GM19395 (cell line): ENCODE results near the gene TMEFF2.
A peak's percentile ranks its signal among the peaks of the same experiment; 100 is the strongest.

ENCODE experiments used
- ATAC-seq: cut with Tn5 transposase; IDR thresholded peaks from one replicate; pipeline ENCODE4 v1.9.1; 2021; ENCODE audit warnings: mild to moderate bottlenecking, moderate library complexity; ENCODE audit not compliant: unreplicated experiment

Gene TMEFF2

DNA sequence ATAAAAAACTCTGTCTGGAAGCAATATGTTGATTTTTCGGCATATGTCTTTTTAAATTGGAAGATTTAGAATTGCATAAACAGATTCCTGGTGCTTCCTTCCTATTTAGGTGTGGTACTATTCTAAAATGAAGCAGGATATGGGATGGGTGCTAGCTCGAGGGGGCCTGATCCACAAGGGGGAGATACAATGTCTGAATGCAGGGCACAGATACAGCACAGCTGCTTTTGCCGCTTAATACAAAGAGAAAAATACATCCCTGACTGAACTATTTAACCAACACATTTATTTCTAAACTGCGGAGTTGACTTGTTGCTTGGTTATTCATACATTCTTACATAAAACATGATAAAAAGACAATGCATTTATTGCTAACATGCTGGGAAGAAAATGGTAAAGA lies 169.1 kb downstream of the TMEFF2 start:
- ATAC-seq, result no peak

DNA sequence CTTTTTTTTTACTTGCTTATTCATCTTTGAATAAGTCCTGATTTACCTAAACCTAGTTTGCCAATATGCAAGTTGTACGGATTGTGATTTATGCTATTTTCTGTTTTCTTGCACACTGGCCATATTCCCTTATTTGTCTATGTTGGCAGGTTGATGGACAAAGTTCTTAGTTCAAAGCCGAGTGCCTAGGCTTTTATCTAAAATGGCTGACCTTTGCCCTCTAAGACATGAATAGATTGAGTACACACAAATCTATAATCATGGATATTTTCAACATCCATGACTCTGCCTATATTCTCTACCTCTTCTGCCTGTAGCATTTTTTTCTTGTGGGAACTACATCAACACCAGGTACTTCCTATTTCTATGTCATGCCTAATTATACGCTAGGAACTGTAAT lies 171.7 kb downstream of the TMEFF2 start:
- ATAC-seq, result no peak

DNA sequence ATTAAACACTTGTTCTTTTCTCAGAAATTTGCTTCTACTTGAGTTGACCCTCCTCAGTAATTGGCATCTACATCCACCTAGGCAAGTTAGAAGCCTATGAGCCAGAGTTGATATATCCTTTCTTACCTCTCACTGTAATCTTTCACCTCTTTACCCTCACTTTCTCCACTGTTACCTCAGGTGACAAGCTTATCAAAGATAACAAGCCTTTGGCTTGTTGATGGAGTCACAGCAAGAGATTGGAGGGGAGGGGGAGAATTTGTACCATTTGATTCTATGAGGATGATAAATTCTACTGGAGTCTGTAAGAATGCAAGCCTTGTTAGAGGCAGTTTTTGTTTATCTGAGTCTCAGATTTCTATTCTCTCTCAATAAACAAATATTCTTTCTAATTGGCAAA lies 176.9 kb downstream of the TMEFF2 start:
- no peak for ATAC-seq

DNA sequence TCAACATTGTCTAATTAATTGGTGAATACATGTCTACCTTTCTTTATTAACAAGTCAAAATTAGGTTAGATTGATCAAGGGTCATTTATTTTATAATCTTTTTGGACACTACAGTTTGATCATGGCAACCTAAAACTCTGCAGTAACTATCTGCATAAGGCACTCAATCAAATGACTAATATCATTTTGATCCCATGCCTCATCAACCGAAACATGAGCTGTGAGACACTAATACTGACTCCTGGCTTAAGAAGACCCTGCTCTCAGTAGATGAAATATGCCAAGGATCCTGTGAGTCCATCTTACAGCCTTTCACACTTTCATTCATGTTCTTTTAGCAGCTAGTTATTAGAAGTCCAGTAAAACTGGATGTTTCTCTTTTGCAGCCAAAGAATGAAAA lies 178.5 kb downstream of the TMEFF2 start:
- no peak for ATAC-seq

DNA sequence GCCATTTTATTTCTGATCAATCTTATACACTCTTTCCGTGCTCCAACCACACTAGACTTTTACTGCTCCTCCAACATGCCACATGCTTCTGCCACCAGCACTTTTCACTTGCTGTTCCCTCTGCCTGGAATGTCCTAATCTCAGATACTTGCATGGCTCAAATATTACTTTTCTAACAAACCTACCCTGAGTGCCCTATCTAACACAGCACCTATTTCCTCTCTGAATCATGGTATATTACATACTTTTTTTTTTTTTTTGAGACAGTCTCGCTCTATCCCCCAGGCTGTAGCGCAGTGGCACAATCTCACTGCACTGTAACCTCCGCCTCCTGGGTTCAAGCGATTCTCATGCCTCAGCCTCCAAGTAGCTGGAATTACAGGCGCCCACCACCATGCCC lies 181.5 kb downstream of the TMEFF2 start:
- ATAC-seq, result no peak

DNA sequence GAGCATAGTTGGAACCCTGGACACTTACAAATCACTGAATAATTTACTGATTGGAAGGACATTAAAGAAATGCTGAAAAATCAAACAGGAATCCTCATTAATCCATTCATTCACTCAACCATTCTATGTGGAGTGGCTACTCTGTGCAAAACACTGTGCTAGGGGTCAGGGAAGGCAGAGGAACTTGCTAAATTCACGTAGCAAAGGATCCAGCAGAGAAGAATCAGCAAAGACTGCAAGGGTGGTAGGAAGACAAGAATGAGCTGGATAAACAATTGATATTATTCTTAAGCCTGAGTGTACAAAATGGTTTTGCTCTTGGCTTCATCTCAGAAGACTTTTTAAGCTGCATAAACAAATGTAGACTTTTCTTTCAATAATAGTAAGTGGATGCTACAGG lies 183.5 kb downstream of the TMEFF2 start:
- ATAC-seq, result no peak

DNA sequence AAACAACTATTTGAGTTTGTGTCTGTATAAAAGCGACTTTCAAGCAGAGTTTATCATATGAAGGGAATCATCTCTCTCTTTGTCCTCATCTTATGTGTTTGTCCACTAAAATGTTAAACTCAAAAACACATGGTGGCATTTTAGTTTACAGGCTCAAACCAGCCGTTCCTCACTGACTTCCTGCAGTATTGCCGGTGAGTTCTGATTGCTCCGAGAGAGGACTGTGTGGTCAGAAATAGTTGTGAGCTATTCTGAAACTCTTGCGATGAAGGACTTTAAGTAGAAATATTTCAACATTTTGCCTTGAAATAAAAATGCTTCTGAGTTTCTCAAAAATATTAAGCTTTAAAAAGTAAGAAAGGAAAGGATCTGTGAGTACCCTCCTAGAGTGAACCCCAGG lies 184.7 kb downstream of the TMEFF2 start:
- ATAC-seq, result no peak

DNA sequence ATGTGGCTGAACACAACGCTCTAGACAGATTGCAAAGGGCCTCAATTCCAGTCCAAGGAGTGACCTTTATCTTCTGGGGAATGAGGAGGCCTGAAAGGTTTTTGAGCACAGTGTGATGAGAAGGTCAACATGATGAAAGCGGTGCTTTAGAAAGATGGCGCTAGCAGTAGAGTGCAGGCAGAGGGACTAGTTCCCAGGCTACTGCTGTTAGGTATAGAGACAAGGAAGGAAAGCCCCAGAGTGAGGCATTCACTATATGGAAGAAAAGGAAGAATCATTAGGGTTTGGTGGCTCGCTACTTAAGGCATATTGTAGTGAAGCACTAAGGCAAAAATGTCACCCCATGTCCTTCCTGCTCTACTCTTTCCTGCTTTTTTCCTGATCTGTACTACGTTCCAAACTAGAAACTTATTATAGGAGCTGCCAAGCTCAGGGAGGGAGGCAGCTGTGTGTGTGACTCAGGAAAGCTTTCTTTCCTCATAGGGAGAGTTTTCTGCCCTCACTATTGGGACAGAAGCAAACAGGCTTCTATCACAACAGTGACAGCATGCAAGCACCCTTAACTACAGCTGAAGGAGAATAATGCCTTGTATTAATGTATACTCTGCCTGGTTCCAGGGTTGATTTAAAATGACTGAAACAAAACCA lies 187.0 kb downstream of the TMEFF2 start:
- no peak for ATAC-seq

DNA sequence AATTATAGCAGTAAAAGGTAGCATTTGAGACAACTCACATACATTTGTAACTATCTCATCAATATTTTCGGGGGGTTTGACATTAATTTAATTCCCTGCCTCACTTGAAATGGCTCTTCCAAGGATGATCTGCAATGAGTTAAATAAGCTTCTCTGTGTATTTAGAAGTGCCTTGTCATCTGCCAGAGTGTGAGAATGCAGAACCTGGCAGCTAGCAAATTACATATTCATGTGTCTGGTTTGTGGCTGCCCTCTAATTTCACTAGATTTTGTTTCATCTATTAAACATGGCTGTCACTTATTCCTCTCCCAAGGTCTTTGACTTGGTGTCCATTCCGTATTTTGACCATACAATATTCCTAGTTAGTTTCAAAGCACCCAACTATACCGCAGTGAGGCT lies 189.5 kb downstream of the TMEFF2 start:
- no peak for ATAC-seq

DNA sequence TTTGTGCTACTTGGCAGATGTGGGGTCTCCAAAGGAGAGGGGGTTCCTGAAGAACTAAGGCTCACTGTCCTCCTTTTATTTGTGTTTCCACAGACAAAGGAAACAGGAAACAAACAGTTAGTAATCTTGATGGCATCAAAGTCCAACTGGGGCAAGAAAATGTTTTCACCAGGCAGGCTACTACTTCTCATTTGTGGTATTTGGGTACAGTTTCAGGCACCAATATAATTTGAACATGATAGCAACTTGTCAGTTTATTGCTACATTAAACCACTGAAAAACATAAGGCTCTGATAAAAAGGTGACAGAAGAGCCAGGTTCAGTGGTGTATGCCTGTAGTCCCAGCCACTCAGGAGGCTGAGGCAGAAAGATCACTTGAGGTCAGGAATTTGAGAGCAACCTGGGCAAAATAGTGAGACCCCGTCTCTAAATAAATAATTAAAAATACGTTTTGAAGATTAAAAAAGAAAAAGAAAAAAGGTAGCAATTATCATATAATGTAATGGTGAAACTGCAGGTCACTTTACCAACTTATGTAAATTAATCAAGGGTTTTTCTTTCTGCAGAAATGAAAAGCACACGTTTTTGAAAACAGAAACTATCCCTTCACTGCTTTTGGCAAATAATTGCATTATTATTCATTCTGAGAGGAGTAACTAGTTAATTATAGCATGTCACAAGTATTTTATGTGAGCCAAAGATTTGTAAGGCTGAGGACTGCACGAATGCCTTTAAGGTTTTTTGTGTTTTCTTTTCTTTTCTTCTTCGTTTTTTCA lies 190.4 kb downstream of the TMEFF2 start:
- peak; percentile 65 for ATAC-seq

DNA sequence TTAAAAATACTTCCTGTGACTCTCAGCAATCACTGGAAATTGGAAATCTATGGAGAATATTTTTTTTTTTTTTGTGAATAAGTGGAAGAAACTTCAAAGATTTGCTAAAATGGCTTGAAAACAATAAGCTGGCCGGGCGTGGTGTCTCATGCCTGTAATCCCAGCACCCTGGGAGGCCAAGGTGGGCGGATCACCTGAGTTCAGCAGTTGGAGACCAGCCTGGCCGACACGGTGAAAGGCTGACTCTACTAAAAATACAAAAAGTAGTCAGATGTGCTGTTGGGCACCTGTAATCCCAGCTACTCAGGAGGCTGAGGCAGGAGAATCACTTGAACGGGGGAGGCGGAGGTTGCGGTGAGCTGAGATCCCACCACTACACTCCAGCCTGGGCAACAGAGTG lies 192.3 kb downstream of the TMEFF2 start:
- no peak for ATAC-seq

DNA sequence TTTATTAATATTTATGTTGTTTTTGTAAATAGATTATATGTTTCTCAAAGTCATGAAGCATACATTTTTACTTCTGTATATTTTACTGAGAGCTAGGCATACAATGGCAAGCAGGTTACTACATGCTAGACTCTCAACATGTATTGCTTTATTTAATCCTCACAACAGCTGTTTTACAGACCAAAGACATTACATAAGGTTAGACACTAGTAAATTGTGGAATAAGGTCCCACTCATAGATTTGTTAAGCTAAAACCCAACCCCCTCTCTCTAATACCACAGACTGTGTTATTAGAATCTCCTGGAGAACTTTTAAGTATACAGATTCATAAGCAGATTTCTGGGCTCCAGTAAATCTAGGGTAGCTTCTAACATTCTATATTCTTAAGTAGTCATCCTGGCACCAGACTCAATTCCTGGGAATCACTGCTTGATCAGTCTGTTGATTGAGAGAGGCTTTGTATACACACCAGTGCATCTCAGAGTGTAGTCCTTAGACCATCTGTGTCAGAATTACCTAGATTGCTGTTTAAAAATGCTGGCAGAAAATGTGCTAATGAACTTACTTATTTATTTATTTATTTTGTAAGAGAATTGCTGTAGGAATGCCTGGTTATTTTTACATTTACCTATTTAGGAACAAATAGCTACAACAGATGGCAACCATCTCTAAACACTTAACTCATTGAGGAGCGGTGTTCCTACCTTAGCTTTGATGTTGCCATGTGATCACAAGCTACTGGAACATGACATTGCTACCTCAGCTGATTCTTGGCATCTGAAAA lies 194.3 kb downstream of the TMEFF2 start:
- no peak for ATAC-seq

DNA sequence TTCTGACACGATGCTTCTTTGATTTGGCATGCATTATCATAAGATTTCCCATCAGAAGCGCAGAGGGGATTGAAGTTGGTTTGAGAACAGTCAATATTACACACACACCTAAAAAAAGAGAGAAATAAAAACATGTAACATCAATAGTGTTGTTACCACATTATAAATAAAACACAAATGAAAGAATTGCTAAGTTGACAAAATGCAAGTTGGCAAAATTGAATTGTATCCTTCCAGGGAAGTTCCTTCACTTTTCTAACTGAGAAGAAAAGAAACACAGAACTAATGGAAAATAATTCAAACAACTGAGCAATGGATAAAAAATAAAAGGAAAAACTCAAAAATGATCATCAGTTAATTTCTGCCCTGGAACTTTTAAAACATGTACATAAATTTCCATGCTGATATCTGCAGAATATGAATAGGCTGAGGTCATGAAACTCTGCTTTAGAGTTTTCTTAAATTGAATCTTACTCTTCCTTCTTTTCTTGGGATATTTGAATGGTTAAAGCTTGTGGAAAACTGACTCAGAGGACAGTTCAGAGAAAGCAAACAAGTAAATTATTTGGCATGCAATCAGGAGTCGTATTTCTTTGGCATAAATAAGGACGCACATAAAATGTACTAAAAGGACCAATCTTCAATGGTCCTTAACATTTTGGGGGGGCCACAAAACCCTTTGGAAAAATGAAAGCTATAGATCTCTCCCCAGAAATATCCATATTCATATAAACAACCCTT lies 195.5 kb downstream of the TMEFF2 start:
- no peak for ATAC-seq

DNA sequence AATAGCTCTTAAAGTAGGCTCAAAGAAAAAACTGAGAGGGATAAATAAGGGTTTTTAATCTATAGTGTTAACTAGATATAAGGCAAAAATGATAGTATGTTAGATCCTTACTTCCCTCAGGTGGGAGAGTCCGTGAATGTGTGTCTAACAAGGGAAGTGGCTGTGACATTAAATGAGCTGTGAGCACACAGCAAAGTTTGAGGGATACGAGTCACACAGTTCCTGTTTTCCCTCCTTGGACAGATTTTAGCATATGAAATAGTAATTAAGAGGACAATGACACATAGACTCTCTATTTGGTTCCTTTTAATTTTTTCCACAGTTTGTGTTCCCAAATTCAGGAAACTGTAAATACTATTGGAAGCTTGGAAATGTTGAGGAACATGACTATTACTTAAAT lies 199.4 kb downstream of the TMEFF2 start:
- no peak for ATAC-seq

DNA sequence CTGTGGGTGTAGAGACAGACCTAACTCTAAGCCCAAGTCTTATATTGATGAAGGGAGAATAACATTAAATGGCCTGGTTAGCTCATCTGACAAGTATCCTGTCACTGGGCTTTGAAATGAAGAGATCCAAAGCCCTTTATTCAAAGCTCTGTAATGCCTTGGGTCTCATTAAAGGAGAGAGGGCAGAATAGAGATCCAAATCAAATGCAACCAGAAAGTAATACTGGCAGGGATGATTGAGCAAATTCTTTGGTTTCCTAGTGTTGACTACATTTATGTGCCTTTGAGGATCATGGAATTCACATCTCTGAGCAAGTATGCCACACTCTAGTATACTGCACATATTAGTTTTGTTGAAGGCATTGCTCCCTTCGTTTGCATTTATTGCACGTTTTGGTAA lies 200.0 kb downstream of the TMEFF2 start:
- ATAC-seq, result no peak

DNA sequence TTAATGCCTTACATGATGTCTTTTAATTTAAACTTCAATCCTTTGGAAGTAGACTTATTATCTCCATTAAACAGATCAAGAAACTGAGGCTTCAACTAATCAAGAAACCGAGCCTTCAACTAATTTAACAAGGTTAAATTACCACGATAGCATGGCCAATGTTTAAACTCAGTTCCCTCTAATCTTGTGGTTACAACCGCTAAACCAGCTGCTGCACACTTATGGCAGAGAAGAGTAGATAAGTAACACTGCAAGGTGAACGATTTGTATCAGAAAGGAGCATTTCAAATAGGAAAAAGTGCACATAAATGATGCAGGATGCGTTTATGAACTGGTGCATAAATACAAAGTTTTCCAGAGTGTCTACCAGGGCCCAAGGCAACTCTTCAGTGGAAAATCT lies 203.3 kb downstream of the TMEFF2 start:
- no peak for ATAC-seq

DNA sequence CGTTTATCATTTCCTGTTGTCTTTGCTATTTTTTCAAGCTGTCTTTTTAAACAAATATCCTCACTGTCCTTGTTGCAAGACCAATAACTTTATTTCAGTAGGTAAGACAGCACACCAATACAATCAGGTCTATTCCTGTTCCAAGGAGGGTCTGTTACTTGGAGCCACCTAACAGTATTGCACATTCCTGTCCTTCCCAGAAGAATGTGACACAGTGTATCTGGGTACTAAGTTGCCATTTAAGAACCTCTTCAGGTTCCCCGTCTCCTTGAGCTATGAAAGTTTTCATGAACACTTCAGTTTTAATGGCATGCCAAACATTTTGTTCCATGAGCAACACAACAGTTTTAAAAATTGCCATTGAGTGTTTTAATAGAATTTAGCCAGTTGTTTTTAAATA lies 209.0 kb downstream of the TMEFF2 start:
- ATAC-seq, result no peak

DNA sequence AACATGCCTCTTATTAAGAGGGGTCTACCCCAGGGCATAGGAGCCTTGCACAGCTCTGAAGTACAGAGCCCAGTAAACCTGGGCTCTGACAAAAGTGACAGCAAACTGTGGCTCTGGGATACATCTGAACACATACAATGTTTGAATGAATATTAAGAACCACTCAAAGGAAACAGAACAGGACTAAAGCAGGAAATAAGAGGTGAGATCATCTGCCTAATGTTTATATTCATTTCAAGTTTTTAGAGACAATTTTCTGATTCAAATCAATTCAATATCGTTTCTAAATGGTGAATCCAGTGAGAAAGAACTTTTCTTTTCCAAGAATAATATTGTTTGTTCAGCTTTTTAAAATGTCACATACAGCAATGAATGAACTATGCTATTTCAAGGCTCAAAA lies 211.1 kb downstream of the TMEFF2 start:
- no peak for ATAC-seq

DNA sequence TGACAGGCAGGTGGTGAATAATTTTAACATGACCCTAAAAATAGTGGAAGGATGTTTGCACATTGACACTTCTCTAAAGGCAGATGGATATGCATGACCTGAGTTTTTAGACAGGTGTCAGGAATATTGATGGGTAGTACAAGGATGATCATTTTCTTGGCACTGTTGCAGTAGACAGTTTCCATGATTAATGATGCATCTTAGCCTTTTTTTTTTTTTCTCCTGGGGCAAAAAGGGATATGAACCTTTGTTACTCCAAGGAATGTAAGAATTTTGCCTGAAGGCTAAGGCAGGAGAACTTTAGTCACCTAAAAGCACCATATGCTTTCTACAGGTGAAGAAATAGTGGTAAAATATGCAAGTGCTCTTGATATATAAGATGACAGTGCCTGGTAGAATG lies 211.5 kb downstream of the TMEFF2 start:
- no peak for ATAC-seq

DNA sequence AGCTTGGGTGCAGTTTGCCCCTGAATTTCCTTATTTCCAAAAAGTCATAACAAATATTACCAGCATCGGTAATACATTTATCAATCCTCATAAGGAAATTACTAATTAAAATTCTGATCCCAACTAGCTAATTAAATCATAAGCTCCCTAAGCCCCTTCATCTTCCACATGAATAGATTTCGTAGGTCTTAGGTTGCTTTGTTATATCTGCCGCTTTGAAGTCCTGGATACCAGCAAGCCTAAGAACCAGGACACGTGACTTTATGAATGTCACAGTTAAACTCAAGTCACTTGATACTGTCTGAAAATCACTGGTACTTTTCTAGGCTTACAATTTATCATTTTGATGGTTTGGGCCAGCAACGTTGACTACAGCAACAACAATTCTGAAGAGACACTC lies 213.0 kb downstream of the TMEFF2 start:
- ATAC-seq, result no peak

DNA sequence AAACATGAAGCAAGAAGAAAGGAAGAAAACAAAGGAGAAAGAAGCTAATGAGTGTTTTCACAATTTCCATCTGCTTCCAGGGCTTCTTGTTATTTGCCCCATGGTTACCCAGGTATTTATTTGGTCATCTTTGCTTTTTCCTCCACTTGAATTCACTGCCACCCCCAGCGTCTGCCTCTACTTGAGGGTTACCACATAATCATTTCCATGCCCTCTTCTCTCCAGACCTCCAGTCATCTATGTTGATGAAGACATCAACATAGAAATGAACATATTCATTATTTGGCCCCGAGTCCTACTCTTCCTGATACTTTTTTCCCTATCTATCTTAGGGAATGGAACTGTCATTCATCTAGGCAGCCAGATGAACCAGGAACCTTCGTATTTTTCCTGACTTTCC lies 214.2 kb downstream of the TMEFF2 start:
- no peak for ATAC-seq
